KMS-11 (cell line): ENCODE results near the gene PTX4.

Experiments used
- H2AFZ ChIP-seq: fragments of 200-600 bp; sonication (generic); 2 replicates; pipeline ENCODE4 v1.6.1; 2016; ENCODE audit warnings: antibody characterized with exemption, mixed run types, low read depth
- H3K27ac ChIP-seq: fragments of 200-600 bp; sonication (generic); 2 replicates; pipeline ENCODE4 v1.6.1; 2016; ENCODE audit warnings: mild to moderate bottlenecking, mixed run types
- H3K27me3 ChIP-seq: fragments of 200-600 bp; sonication (generic); 2 replicates; pipeline ENCODE4 v1.6.1; 2017; ENCODE audit warnings: mild to moderate bottlenecking, low read depth, mixed run types, moderate library complexity; ENCODE audit not compliant: insufficient read depth
- H3K36me3 ChIP-seq: fragments of 200-600 bp; sonication (generic); 2 replicates; pipeline ENCODE4 v1.6.1; 2017; ENCODE audit warnings: mild to moderate bottlenecking, mixed run types; ENCODE audit not compliant: insufficient read depth
- H3K4me1 ChIP-seq: fragments of 200-600 bp; sonication (generic); 2 replicates; pipeline ENCODE4 v1.6.1; 2016; ENCODE audit warnings: mild to moderate bottlenecking, low read depth, mixed run types; ENCODE audit not compliant: poor library complexity, severe bottlenecking
- H3K4me2 ChIP-seq: fragments of 200-600 bp; sonication (generic); 2 replicates; pipeline ENCODE4 v1.7.0; 2016; ENCODE audit warnings: mild to moderate bottlenecking, mixed run types
- H3K4me3 ChIP-seq: fragments of 200-600 bp; sonication (generic); IDR thresholded peaks from 2 replicates; pipeline ENCODE4 v1.6.1; 2017; ENCODE audit warnings: low read depth, low read length, mixed read lengths; ENCODE audit not compliant: insufficient read depth
- H3K79me2 ChIP-seq: fragments of 200-600 bp; sonication (generic); 2 replicates; pipeline ENCODE4 v1.6.1; 2016; ENCODE audit warnings: low read depth, mixed run types; ENCODE audit not compliant: insufficient read depth
- H3K9ac ChIP-seq: fragments of 200-600 bp; sonication (generic); 2 replicates; pipeline ENCODE4 v1.6.1; 2016; ENCODE audit warnings: mild to moderate bottlenecking, mixed run types
- H4K20me1 ChIP-seq: fragments of 200-600 bp; sonication (generic); 2 replicates; pipeline ENCODE4 v1.6.1; 2016; ENCODE audit warnings: mild to moderate bottlenecking, mixed run types; ENCODE audit not compliant: insufficient read depth
- TF ChIP-seq, protein P1 (sequence below): fragments of 200-600 bp; sonication (generic); conservative IDR thresholded peaks from 2 replicates; pipeline ENCODE4 v1.6.1; 2017; ENCODE audit warnings: low read depth, mild to moderate bottlenecking, antibody characterized with exemption, low read length, moderate library complexity, mixed read lengths

Gene PTX4

DNA sequence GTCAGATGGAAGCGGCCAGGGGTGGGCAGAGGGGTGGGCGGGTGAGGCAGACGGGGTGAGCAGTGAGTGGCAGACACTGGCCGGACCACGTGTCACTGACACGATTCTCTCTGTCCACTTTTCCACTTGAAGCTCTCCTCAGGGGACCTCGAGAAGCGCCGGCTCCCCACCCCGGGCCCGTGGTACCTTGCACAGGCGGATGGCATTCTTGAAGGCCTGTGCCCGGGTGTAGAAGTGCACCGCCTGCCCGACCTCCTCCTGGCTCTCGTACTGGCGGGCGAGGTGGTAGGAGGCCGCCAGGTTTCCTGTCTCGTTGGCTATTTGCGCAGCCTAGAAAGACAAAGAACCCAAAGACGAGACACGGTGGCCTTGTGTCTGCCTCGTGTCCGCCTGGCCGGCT lies 35.6 kb upstream of the PTX4 start:
- Histone ChIP-seq H3K9ac (no peak overlapping the region), H3K4me2 (no peak overlapping the region), H3K27ac (no peak overlapping the region)

DNA sequence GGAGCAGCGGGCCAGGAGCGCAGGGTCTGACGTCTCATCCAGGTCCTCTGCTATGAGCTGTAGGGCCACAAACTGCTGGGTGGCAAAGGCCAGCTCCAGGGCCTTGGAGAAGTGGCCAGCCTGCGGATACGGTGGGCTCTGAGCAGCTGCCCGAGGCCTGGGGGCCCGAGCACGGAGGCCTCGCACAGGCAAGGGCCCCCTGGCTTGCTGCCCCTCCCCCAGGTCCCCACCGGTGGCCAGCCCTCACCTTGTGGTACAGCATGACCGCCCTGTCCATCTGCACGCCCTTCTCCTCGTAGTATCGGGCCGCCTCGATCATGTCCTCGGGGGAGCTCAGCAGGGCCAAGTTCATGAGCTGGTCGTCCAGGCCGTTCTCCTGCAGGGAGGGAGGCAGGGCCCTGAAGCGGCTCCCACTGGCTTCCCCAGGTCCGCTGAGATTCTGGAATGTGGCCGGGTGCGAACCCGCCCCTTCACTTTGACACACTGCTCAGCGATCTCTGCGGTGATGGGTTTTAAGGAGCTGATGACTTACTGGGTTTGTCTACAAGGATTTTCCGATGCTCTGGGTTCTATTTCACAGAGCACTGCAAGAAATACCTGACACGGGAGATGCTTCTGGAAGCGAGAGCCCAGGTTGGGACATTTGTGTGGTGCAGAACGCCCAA lies 35.0 kb upstream of the PTX4 start:
- no peak overlapping the region for H3K4me3 ChIP-seq
- no peak overlapping the region for H3K9ac ChIP-seq
- no peak overlapping the region for H2AFZ ChIP-seq
- H3K27ac ChIP-seq, result no peak overlapping the region
- H3K36me3 ChIP-seq, result no peaks in the 10 kb centered on the region
- TF ChIP-seq, protein P1, sequence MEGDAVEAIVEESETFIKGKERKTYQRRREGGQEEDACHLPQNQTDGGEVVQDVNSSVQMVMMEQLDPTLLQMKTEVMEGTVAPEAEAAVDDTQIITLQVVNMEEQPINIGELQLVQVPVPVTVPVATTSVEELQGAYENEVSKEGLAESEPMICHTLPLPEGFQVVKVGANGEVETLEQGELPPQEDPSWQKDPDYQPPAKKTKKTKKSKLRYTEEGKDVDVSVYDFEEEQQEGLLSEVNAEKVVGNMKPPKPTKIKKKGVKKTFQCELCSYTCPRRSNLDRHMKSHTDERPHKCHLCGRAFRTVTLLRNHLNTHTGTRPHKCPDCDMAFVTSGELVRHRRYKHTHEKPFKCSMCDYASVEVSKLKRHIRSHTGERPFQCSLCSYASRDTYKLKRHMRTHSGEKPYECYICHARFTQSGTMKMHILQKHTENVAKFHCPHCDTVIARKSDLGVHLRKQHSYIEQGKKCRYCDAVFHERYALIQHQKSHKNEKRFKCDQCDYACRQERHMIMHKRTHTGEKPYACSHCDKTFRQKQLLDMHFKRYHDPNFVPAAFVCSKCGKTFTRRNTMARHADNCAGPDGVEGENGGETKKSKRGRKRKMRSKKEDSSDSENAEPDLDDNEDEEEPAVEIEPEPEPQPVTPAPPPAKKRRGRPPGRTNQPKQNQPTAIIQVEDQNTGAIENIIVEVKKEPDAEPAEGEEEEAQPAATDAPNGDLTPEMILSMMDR, result no peak
- no peaks in the 10 kb centered on the region for H3K4me1 ChIP-seq
- no peaks in the 10 kb centered on the region for H4K20me1 ChIP-seq
- no peaks in the 10 kb centered on the region for H3K79me2 ChIP-seq
- H3K27me3 ChIP-seq, result peaks cover 17% of the 10 kb centered on the region
- H3K4me2 ChIP-seq, result no peak overlapping the region

More for the DNA sequence above, 35.6 kb upstream of the PTX4 start:
- TF ChIP-seq, protein P1, result no peak
- H3K4me1 ChIP-seq, result no peaks in the 10 kb centered on the region
- no peak overlapping the region for H3K4me3 ChIP-seq
- no peaks in the 10 kb centered on the region for H4K20me1 ChIP-seq
- H2AFZ ChIP-seq, result no peak overlapping the region
- peaks cover 19% of the 10 kb centered on the region for H3K27me3 ChIP-seq
- no peaks in the 10 kb centered on the region for H3K79me2 ChIP-seq
- no peaks in the 10 kb centered on the region for H3K36me3 ChIP-seq

DNA sequence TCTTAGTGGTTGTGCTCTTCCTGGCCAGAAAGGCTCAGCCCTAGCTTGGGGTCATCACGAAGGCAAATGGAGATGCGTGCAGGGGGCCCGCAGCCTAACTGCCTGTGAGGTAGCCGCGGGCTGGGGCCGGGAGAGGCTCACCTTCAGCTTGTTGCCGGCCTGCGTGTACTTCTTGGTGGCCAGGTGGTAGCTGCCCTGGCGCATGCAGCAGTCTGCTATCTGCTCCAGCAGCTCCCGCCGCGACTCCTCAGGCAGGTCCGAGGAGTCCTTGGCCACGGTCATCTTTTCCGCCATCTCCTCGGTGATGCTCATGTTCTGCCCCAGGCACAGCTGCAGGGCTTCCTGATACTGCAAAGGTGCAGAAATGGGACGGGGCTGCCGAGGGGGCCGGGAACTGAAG lies 31.7 kb upstream of the PTX4 start:
- no peaks in the 10 kb centered on the region for H3K4me1 ChIP-seq
- no peak overlapping the region for H3K4me3 ChIP-seq
- no peak overlapping the region for H3K9ac ChIP-seq
- no peaks in the 10 kb centered on the region for H3K36me3 ChIP-seq
- no peak overlapping the region for H2AFZ ChIP-seq
- no peaks in the 10 kb centered on the region for H4K20me1 ChIP-seq
- H3K4me2 ChIP-seq, result no peak overlapping the region
- peaks cover 3% of the 10 kb centered on the region; the same call in 1 of the 2 replicates for H3K27me3 ChIP-seq
- TF ChIP-seq, protein P1, result no peak
- H3K27ac ChIP-seq, result no peak overlapping the region
- no peaks in the 10 kb centered on the region for H3K79me2 ChIP-seq

DNA sequence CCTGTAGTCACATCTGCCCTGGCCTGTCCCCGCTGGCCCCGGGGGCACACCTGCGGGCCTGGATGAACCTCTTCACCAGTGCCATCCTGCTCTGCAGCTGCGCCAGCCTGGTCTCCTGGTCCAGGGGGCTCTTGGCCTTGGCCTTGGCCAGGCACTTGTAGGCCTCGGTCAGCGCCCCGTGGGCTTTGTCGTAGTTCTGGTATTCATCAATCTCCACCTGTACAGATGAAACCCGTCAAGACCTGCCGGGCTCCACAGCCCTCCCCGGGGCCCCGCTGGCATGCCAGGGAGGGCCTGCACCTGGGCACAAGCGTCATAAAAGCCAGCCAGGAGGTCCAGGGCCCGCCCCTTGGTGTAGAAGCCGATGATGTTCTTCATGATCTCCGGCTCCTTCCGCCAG lies 31.1 kb upstream of the PTX4 start:
- Histone ChIP-seq H2AFZ (no peak overlapping the region), H3K27me3 (no peaks in the 10 kb centered on the region; the same call in 1 of the 2 replicates), H3K27ac (no peak overlapping the region), H3K36me3 (no peaks in the 10 kb centered on the region), H3K9ac (no peak overlapping the region), H3K4me1 (no peaks in the 10 kb centered on the region), H3K79me2 (no peaks in the 10 kb centered on the region), H4K20me1 (no peaks in the 10 kb centered on the region), H3K4me3 (no peak overlapping the region), H3K4me2 (no peak overlapping the region)
- TF ChIP-seq, protein P1, result no peak
